ENCODE results near the gene TRIM44.

- TF ChIP-seq, protein P1, sequence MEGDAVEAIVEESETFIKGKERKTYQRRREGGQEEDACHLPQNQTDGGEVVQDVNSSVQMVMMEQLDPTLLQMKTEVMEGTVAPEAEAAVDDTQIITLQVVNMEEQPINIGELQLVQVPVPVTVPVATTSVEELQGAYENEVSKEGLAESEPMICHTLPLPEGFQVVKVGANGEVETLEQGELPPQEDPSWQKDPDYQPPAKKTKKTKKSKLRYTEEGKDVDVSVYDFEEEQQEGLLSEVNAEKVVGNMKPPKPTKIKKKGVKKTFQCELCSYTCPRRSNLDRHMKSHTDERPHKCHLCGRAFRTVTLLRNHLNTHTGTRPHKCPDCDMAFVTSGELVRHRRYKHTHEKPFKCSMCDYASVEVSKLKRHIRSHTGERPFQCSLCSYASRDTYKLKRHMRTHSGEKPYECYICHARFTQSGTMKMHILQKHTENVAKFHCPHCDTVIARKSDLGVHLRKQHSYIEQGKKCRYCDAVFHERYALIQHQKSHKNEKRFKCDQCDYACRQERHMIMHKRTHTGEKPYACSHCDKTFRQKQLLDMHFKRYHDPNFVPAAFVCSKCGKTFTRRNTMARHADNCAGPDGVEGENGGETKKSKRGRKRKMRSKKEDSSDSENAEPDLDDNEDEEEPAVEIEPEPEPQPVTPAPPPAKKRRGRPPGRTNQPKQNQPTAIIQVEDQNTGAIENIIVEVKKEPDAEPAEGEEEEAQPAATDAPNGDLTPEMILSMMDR (IDR thresholded peaks at IDR 0.05) = peak in 3 of 4 experiments; percentile 9 to 27 (median 20)
- TF ChIP-seq EP300 (IDR thresholded peaks at IDR 0.05) = no peak
- no peak for TF ChIP-seq POLR2A (IDR thresholded peaks at IDR 0.05)
- TF ChIP-seq POLR2AphosphoS5 (IDR thresholded peaks at IDR 0.05) = no peak
These were observed 44.0 kb upstream of the TRIM44 start for GRCh38 chr11:35618497-35619115.
